Nucleus accumbens (tissue), 56 donors: ENCODE results near the gene TNFSF15.
"Not testable (repeated sequence)": the region's sequence is repeated elsewhere in the genome, so short reads cannot be mapped to it uniquely, and the experiment has no call there.

Source experiments
- DNase-seq, 56 donors: peaks; one replicate each; lab custom pipeline; 2025; lab: John Stamatoyannopoulos, UW

Gene TNFSF15

DNA sequence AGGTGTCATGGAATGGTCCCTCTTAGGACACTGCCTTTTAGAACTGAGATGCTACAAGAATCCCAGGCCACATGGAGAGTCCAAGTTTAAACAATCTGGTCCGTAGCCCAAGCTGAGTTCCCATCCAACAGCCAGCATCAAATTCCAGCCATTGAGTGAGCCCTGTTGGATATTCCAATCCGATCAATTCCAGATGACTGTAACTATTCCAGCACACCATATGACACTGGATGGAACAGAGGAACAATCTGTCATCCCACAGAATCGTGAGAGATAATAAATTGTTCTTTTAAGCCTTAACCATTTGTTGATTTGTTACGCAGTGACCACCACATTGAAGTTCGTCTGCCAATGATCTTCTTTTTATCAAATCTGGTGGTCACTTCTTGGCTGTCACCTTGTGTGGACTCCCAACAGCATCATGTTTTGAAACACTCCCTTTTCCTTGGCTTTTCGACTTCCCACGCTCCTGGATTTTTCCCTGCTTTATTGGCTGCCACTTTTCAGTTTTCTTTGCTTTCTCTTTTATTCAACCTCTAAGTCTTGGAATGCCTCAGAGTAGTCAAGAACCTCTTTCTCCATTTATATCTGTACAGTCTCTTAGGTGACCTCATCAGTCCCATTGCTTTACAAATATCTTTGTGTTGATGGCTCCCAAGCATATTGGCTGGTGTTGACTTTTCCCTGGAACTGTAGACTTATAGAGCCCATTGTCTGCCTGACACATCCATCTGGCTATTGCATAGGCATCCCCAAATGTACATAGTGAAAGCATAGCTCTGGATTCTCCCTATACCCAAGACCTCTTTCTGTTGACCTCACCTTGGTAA is 46.1 kb downstream of the TNFSF15 start:
- DNase-seq: no peak

- no peak for DNase-seq
These were observed 47.9 kb downstream of the TNFSF15 start for GRCh38 chr9:114757984-114758383.

- no peak for DNase-seq
These were observed 48.4 kb downstream of the TNFSF15 start for GRCh38 chr9:114757395-114757794.

DNA sequence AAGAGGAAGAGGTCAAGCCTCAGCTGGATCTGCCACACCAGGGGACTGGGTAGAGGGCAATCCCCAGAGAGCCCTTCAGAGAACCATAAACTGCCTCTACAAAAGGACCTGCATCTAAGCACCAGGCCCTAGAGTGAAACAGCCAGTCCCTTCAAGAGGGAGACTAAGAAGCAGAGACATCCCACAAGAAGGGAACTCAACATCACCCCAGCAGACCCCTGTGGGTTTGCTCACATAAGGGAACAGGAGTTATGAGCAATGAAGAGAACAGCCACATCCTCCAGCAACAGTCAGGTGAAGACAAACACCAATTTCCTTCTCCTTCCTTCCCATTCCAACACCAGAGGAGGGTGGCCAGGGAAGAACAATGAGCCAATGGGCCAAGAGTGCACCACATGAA is 48.9 kb downstream of the TNFSF15 start:
- no peak for DNase-seq

- DNase-seq: no peak
These were observed 51.3 kb downstream of the TNFSF15 start for GRCh38 chr9:114754581-114754980.

DNA sequence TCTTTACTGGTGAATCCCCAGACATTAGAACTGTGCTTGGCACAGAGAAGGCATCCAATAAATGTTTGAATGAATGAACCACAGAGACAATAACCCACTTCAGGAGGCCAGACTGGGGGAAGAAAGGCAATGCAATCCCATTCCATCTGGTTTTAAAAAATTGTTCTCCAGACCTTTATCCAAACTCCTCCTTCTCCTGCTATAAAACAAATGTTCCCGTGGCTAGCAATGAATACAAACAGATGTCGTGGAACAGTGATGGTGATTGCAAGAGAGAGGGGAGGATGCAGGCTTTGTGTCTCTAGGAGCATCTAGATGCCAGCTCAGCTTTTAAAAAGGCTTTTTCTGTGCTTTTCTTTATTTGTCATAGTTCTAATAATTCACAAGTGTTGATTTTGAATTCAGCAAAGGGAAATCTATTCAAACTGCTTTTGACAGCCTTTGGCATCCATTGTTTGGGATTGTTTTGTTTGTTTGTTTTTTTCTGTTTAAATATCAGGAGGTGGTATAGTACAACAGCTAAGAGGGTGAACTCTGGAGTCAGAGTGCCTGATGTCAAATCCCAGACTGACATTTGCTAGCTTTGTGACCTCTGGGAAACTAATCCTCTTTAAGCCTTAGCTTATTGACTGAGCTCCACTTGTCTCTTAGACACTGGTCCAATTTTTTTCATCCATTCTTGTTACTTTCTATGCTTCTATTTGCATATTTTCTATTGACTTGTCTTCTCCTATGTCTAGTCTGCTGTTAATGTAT is 59.1 kb downstream of the TNFSF15 start:
- no peak for DNase-seq

GRCh38 chr9:114745879-114746550 is 59.8 kb downstream of the TNFSF15 start:
- DNase-seq: no peak

DNA sequence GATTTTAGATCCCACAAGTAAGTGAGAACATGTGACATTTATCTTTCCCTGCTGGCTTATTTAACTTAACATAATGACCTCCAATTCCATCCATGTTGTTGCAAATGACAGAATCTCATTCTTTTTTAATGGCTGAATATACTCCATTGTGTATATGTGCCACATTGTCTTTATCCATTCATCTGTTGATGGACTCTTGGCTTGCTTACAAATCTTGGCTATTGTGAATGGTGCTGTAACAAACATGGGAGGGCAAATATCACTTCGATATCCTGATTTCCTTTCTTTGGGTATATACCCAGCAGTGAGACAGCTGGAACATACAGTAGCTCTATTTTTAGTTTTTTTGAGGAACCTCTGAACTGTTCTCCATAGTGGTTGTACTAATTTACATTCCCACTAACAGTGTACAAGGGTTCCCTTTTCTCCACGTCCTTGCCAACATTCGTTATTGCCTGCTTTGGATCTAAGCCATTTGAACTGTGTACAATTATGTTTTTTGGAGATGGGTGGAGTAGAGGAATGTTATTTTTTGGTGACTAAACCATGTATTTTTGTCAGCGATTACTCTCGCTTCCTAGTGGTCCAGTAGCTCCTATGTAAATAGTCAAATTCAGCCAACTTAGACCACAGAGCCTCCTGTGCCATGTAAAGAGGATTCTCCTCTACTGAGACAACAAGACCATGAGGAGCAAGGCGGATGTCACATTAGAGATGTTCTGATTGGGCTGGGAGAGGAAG is 60.6 kb downstream of the TNFSF15 start:
- DNase-seq: no peak

GRCh38 chr9:114743446-114743845 is 62.4 kb downstream of the TNFSF15 start:
- DNase-seq: no peak

GRCh38 chr9:114742947-114743346 is 62.9 kb downstream of the TNFSF15 start:
- DNase-seq: no peak

DNA sequence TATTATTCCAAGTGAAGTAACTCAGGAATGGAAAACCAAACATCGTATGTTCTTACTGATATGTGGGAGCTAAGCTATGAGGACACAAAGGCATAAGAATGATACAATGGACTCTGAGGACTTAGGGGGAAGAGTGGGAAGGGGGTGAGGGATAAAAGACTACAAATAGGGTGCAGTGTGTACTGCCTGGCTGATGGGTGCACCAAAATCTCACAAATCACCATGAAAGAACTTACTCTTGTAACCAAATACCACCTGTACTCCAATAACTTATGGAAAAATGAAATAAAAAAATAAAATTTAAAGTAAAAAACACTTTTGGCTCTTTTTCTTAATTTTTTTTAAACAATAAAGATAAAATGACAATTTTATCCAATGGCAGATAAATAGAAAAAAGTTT is 64.3 kb downstream of the TNFSF15 start:
- not testable (repeated sequence) for DNase-seq

DNA sequence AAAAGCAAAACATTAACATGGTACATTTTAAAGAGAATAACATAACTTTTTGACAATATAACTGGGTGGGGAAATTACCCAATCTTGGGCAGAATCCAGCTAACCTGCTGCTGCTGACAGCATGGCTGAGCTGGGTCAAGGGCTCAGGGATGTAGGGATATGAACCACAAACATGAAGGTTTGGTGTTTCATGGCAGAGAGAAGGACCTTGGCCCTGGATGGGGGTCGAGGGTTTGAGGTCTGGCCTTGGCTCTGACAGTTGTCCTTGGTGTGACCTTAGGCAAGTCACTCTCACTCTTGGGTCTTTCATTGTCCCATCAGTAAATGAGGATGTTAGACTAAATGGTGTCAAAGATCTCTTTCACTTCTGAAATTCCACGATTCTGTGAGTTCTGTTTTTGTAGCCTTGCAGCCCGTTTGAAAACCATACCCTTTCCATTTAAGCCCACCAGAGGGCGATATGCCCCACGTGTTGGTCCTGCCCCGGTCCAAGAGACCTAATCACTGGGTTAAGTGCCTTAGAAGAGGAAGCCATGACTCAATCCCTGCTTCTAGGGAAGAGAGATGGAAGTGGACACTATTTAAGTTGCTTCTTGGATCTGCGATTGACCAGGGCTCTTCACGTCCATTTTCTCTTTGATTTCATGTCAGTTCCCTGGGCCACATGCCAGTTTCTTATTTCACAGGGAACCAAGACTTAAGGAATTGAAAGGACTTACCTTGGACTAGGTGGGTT is 67.1 kb downstream of the TNFSF15 start:
- DNase-seq: peak in 47 of 56 donors; percentile 1 to 76 (median 26)

- no peak for DNase-seq
These were observed 68.0 kb downstream of the TNFSF15 start for GRCh38 chr9:114737847-114738246.

GRCh38 chr9:114737118-114737517 is 68.7 kb downstream of the TNFSF15 start:
- no peak for DNase-seq

DNA sequence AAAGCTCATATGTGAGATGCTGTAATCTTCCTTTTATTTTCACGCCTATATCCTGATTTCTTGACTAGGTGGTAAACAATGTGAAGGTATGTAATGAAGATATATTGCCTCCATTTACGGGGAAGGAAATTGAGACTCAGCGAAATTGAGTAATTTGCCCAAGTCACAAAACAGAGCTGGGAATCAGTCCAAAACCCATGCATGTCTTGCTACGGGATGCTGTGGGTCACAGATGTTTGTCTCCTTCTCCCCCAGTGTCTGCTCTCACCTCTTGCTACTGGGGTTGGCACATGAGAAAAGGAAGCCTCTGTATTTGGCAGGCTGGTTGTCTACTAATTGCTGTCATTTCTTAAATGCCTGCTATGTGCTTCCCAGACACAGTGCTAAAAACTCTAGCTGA is 70.1 kb downstream of the TNFSF15 start:
- no peak for DNase-seq

DNA sequence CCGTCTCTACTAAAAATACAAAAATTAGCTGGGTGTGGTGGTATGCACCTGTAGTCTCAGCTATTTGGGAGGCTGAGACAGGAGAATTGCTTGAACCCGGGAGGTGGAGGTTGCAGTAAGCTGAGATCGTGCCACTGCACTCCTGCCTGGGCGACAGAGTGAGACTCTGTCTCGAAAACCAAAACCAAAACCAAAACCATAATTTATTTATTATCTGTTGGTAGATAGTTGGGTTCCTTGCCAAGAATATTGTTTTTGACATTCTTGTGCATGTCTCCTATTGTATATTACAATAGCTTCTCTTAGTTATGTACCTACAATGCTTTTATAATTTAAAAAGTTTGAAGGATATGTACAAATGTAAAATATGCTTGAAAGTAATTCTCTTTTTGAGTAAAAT is 70.7 kb downstream of the TNFSF15 start:
- not testable (repeated sequence) for DNase-seq
